Activated T-cell treated with anti-CD3 and anti-CD28 coated beads for 48 hours (primary cell): Measurements from ENCODE around the gene MESP2.

Source experiments
- DNase-seq: peaks from one replicate; pipeline ENCODE4 v3.0.0-alpha.2; 2020; ENCODE audit warnings: low read depth

Gene MESP2

GRCh38 chr15:89802231-89802928, 26.2 kb downstream of the MESP2 start:
- no peak for DNase-seq

GRCh38 chr15:89802986-89803824, 27.1 kb downstream of the MESP2 start:
- DNase-seq, result no peak

- no peak for DNase-seq
Observed at GRCh38 chr15:89803941-89804800, 28.0 kb downstream of the MESP2 start.

GRCh38 chr15:89805241-89806209, 29.4 kb downstream of the MESP2 start:
- no peak for DNase-seq

- DNase-seq, result no peak
Observed at GRCh38 chr15:89806210-89806558, 30.1 kb downstream of the MESP2 start.

GRCh38 chr15:89806559-89807550, 30.7 kb downstream of the MESP2 start:
- DNase-seq, result no peak

- no peak for DNase-seq
Observed at GRCh38 chr15:89807689-89808088, 31.6 kb downstream of the MESP2 start.

- no peak for DNase-seq
Observed at GRCh38 chr15:89808160-89808870, 32.2 kb downstream of the MESP2 start.

GRCh38 chr15:89809093-89809786, 33.1 kb downstream of the MESP2 start:
- DNase-seq, result no peak

GRCh38 chr15:89809787-89810148, 33.6 kb downstream of the MESP2 start:
- no peak for DNase-seq

- DNase-seq, result no peak
Observed at GRCh38 chr15:89810837-89811236, 34.7 kb downstream of the MESP2 start.

GRCh38 chr15:89812011-89812846, 36.1 kb downstream of the MESP2 start:
- DNase-seq, result no peak

- DNase-seq, result no peak
Observed at GRCh38 chr15:89812847-89813320, 36.8 kb downstream of the MESP2 start.

GRCh38 chr15:89813381-89814111, 37.4 kb downstream of the MESP2 start:
- DNase-seq, result no peak

- no peak for DNase-seq
Observed at GRCh38 chr15:89814112-89814742, 38.1 kb downstream of the MESP2 start.

- DNase-seq, result no peak
Observed at GRCh38 chr15:89815769-89816168, 39.6 kb downstream of the MESP2 start.
